HG02642 (cell line): Measurements from ENCODE around the gene NDRG2.
A peak's percentile ranks its signal among the peaks of the same experiment; 100 is the strongest.
"Not testable (repeated sequence)": the region's sequence is repeated elsewhere in the genome, so short reads cannot be mapped to it uniquely, and the experiment has no call there.

Experiments
- ATAC-seq: cut with Tn5 transposase; IDR thresholded peaks from one replicate; pipeline ENCODE4 v1.9.1; 2021; ENCODE audit warnings: mild to moderate bottlenecking; ENCODE audit not compliant: unreplicated experiment, poor library complexity

NDRG2 gene

DNA sequence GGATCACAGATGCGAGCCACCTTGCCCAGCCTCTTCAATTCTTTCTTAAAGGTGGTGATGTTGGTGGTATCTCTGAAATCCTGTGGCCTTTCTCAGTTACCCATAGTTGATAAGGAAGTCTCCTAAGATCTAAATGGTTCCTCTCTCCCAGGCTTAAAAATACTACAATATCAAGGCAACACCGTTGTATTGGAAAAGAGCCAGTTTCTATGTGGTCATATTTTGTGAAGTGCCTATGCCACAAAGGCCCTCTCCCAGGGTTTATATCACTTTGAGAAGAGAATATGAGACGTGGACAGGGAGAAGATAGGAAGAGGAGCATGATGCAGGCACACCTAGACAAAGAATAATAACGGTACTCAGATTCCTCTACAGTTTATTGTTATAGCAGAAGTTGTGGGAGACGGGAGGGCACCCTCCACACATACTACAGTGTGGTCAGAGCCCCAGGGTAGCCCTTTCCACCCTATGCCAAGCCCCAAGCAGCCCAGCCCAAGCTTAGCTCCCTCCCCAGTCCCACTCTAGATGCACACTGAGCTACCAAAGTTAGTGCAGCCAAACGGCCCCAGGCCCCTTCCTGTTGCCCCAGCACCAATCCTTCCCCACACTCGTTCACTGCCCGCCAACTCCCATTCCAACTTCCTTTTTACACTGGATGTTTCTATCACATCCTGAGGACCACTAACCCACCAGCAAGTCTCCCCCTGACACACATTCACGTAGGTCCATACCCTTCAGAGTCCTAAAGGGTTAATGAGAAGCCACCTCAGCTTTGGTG lies 8.3 kb downstream of the NDRG2 start:
- no peak for ATAC-seq

DNA sequence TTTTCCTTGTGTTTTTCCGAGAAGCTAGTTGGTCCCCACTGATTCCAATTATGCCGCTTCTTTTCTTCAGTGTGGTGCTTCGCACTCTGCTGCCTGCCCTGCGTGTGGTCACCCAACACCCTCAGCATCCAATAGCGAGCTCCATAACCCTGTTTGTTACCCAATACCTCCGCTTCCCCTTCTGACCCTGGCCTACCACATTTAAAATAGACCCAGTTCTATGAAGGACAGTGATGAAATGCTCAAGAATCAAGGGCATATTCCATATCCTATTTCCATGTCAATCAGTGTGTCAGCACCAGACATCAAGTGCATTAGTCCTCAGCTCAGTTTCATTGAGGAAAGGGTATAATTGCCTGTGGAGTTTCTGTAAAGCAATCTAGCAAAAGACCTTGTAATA lies 9.5 kb downstream of the NDRG2 start:
- ATAC-seq, result no peak

DNA sequence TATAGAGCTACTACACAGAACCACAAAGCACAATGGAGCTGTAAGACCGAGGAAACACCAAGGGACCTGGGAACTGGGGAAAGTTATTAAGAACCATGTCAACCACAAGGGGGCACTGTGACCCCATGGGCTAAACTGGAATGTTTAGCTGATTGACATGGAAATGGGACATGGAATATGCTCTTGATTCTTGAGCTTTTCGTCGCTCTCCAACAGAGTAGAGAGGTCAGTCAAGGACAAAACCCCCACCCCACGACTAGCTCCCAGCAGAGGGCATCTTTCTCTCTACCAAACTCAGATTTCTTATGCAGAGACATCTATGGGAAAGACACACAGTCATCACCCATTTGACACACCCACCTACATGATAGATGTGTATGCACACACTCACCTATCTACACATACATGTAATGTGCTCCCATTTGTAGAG lies 10.1 kb downstream of the NDRG2 start:
- ATAC-seq, result no peak

DNA sequence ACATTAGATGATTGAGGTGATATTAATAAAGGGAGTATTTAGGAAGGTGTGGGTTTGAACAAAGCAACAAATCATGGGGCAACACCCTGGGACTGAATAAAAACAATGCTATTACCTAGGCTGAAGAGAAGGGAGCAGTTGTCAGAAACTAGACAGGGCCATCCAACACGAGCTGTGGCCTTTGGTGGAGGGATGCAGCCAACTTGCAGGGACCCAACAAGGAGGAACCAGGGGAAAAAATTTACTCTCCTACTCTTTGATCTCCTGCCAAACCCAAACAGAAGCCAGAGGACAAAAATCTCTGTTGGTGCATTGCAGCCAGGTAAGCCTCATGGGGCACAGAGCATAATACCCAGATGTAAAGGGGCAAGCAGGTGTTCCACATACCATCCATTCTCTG lies 13.7 kb downstream of the NDRG2 start:
- ATAC-seq, result no peak

DNA sequence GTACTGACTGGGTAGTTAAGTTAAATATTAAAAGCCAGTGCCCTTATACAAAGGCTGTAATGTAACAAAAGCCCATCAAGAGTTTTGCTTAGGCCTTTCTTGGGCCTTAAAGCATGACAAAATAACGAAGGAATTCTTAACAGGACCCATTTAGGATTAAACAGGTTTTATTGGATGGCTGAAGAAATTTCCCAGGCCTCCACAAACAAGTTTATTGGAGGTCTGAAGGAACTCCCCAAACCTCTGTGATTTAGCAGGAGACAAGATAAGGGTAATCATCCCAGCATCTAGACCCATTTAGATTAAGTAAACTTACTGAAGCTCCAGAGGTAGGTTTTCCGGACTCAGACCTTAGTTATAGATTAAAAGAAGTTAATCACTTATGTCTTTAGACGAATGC lies 15.1 kb downstream of the NDRG2 start:
- ATAC-seq, result not testable (repeated sequence)

DNA sequence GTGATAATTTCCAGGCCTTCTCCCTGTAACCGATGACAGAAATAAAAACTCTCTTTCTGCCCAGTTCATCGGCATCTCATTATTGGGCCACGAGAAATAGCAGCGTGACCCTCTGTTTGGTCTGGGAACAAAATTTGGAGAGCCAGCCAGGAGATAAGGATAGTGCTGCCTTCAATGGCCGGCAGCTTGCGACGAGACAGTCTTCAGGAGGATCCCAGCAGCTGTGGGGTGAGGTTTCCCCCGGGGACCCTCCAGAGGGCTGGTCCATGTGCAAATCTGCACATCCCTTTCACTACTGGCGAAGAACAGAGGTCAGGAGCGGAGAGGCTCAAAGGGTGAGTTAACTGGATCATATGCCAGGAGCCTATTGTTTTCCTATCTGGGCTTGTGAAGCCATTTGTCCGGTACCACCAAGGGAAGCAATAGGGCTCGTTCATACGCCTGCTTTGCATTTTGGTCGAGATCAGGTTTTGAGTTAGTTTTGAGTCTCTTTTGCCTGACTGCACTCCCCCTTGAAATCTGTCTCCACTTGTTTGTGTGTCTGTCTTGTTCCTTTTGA lies 21.0 kb downstream of the NDRG2 start:
- ATAC-seq, result no peak

DNA sequence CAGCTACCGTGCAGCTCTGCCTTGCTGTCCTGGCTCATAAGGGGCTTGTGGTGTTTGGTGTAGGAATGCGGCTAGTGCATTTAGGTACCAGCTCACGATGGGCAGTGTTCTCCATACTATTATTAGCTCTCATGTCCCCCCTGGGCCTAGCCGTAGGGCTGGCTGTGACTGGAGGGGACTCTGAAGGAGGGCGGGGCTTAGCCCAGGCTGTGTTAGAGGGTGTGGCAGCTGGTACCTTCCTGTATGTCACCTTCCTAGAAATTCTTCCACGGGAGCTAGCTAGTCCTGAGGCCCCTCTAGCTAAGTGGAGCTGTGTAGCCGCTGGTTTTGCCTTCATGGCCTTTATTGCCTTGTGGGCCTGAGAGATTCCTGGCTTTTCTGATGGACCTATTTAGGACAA lies 23.6 kb downstream of the NDRG2 start:
- no peak for ATAC-seq

DNA sequence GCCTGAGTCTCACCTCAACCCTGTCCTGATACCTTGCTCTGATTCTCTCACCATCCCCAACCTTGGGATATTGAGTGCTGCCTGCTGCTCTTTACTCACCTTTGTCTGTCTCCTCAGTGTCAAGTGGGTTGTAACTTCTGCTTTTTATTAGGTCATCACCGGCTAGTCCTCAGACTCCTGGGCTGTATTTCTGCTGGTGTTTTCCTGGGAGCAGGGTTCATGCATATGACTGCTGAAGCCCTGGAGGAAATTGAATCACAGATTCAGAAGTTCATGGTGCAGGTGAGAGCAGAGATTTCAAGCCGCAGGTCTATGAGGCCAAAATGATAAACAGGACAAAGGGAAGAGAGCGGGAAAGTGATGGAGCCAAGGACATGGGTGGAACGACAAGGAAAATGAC lies 25.3 kb downstream of the NDRG2 start:
- ATAC-seq, result no peak

DNA sequence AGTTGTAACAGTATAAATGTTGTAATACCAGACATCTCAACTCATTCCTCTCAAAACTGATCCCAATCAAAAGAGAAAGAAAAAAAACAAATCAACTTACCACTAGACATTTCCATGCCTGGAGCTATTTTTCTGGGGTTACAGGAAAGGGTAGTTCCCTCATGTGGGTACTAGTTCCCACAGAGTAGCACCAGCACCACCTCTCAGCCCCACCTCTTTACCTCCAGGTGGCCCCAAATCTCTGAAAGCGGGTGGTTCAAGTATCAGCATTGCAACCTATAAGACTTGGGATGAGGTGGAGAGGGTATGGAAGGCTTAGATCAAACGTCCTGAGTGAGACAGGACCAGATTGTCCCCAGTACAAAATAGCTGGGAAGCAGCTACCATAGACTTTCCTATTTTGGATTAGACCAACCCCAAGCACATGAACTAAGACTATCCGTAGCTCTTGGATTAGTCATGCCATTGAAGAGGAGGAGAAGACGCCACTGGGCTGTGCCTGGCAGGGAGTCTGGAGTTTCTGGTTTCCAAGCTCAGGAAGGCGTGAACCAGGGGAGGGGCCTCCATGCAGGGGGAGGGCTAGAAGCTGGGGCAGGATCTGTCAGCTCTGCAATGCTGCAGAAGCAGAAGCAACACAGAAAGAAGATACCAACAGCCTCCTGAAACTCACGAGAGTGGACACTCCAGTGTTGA lies 26.0 kb downstream of the NDRG2 start, which contains the start of gene SLC39A2:
TSS of gene SLC39A2 (plus strand) at position 620 of the 693 bp plus-strand sequence. CDS start 154 bp downstream, outside the sequence.
- ATAC-seq, result no peak

DNA sequence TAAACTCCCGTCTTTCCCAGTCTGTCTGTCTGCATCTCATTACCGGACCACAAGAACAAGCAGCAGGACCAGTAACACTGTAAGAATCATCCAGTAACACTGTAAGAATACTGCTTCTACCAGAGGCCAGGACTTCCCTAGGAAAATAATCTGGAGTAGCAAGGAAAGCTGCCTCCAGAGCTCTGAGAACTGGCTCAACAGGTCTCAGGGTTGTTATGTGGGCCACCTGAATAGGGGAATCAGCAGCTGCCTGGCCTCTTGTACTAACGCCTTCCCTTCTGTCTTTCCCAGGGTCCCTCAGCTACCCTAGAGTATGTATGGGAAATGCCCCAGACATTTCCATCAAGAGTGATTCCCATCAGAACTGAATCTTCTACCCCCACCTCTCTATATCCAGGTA lies 26.7 kb downstream of the NDRG2 start:
- no peak for ATAC-seq

DNA sequence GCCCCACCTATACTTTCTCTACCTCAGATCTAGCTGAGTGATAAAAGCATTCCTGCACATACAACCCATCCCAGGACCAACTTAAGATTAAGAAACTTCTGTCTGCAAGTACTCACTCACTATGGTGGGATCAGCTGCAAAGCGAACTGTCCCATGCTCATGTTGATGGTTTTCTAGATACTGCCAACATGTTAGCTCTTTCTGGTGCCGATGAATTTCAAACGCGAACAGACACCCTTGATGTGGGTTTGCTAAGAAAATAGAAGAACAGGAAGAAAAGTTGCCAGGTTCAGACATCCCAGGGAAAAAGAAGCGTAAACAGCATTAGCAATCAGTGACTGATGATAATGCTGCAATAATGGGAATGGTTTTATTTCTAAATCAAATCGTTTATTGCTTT lies 27.3 kb downstream of the NDRG2 start:
- ATAC-seq, result no peak

DNA sequence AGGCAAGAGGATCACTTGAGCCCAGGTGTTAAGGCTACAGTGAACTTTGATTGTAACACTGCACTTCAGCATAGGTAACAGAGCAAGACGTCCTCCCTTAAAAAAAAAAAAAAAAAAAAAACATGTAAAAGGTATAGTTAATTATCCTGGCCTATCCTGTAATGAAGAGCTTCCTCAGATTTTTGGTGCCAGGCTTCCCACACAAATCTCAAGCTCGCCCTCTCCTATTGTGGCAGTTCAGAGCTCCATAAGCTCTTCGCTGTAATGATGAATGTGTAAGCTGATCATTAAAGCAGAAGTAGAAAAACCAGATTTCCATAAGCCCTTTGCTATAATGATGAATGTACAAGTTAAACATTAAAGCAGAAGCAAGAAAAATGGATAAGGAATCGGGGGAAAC lies 27.7 kb downstream of the NDRG2 start:
- no peak for ATAC-seq

DNA sequence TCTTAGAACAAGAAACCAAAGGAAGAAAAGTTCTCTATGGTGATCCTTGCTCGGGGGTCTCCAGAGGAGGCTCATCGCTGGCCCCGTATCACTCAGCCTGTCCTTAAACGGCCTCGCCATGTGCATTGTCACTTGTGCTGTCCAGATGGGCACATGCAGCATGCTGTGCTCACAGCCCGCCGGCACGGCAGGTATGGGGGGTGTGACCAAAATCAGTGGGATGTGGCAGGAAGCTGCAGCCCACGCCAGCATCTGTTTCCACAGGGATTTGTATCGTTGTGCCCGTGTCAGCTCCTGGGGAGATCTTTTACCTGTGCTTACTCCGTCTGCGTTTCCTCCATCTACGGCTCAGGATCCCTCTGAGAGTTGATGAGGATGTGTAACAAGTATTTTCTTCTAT lies 28.3 kb downstream of the NDRG2 start:
- no peak for ATAC-seq

DNA sequence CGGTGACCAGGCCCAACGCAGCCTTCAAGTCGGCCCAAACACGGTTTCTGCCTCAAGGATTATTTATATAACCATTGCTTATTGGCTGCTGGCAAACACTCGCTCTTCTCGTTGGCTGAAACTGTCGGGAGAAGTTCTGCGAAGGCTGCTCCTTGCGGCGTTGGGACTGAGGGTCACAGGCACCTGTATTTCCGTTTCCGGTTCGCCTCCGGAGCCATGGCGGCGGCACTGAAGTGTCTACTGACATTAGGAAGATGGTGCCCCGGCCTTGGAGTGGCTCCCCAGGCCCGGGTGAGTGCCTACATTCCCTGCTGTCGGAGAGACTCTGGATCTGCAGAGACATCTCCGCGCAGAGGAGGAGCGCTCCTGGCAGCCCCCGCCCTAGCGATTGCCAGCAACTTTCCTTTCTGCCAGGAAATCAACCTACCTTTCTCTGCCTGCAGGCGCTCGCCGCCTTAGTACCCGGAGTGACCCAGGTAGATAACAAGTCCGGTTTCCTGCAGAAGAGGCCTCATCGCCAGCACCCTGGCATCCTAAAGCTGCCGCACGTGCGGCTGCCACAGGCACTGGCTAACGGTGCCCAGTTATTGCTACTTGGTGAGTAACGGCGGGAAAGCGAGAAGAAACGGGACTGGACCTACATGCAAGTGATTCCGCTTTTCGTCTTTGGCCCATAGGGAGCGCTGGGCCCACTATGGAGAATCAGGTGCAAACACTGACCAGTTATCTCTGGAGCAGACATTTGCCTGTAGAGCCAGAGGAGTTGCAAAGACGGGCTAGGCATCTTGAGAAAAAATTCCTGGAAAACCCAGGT lies 34.9 kb downstream of the NDRG2 start, which contains the start of gene METTL17:
TSS of gene METTL17 (plus strand) at position 194 of the 814 bp plus-strand sequence. CDS start at position 217, 23 bp downstream.
- peak; percentile 97 for ATAC-seq

DNA sequence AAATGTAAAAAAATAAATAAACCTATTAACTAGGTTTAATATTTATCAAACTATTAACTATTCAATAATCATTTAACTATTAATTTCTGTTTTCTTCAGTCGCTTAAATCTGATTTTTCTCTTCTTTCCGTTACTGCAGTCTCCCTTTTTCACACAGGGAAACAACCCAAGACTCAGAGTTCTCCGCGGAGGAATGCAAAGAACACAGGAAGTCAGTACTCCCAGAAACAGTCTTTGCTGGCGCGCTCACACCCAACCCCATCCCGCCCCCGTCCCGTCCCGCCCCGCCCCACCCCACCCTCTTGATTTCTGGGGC lies 35.4 kb downstream of the NDRG2 start:
- ATAC-seq, result no peak

DNA sequence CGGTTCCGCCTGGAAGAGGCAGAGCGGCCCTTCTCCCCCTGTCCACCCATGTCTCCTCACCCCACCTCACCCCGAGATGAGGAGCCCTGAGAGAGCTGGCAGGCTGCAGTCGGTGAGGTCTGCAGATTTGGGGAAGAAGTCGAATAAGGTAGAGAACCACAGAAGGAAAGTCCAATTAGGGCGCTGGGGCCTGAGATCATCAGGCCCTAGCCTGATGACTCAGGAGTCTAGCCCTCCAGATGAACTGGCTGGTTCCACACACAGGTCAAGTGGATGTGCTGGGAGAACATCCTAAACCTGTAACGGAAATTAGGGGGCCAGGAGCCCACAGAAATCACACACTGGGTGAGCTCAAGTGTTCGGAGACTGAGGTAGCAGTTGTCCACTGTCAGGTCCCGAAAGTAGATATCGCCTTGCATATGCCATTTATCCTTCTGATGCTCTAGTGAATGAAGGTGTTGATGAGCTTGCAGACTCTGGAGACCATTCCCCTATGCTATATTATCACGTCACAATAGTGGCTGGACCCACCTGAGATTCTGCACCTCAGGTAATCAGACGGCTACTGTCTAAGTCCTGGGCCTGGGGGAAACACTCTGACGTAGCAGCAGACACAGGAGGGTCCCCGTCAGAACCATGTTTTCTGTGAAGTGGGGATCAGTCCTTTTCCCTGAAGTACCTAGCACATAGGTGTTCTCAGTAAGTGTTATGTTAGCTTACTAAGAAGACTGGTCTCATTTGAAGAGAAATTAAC lies 36.0 kb downstream of the NDRG2 start:
- no peak for ATAC-seq

DNA sequence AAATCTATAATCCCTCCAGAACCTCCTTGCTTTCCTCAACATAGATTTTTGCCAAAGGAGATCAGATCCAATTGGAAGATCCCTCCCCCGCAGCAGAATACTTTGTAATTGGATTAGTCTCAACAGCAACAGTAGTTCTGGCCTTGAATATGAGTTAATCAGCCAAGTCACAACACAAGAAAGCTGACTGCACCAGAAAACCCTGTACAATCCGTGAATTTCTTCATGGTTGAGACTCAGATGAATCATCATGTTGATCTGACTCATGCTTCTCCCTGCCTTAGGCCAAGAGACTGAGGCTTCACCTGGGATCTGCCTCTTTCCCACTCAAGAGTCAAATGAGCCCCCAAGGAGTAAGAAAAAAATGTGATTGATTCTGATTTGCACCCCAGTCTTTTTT lies 38.0 kb downstream of the NDRG2 start:
- no peak for ATAC-seq

DNA sequence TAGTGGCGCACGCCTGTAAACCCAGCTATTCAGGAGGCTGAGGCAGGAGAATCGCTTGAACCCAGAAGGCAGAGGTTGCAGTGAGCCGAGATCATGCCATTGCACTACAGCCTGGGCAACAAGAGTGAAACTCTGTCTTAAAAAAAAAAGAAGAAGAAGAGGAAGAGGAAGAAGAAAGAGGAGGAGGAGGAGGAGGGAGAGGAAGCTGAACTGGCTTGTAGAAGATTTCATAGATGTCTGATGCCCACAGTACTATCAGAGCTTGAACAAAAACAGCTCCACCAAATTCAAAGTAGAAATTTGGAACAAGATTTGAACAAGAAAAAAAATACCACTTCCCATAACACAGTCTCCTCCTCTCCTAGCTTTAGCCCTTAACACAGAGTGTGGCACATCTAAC lies 39.2 kb downstream of the NDRG2 start:
- ATAC-seq, result not testable (repeated sequence)

DNA sequence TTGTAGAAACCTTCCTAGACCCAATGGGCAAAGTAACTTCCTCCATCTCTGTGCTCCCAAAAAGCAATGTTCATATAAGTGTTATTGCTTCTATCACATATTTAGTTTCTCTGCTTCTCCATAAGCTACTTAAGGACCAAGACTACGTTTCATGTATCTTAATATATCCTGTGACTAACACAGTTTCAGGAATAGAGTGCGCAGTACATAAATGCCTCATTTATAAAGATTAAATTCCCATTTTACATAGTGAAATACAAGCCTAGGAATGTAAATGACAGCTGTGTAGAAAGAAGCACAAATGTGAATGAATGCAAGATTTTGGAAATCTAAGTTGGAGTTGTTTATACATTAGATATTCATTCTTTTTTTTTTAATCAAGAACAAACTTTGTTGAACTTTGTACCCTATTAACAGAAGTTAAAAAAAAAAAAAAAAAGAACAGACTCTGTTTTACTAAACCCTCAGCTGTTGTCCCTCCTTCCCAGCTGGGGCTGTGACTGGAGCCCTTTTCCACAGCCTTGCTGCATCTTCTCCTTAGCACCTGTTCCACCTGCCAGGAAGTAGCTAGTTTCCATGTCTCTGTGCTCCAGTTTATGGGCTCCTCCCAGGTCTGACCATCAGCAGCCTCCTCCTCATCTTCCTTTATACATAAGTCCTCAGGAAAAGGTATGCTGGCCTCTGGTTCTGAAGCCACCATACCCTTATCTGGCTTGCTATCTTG lies 42.1 kb downstream of the NDRG2 start:
- ATAC-seq, result no peak
